H1 (cell line): Measurements from ENCODE around the gene CHD3. TPM values are rescaled to one million over a fixed set of nuclear protein-coding genes. Genes with fewer than 3 reads are reported as not detected.

Source experiments
- CTCF ChIA-PET: fragments of 300-600 bp; sonication (Branson Sonifier 250); formaldehyde crosslinking; loops from one replicate; lab custom pipeline; 2021; ENCODE audit not compliant: partially characterized antibody; lab: Charles Lee
- POLR2A ChIA-PET: fragments of 300-600 bp; sonication (Branson Sonifier 250); formaldehyde crosslinking; loops from one replicate; lab custom pipeline; 2021; ENCODE audit warnings: inconsistent platforms; ENCODE audit not compliant: partially characterized antibody; lab: Charles Lee
- DNase-seq, 2 experiments: peaks; one replicate each; pipeline versions ENCODE4 v3.0.0 to v3.0.0-alpha.2; 2010 to 2022; ENCODE audit warnings: low spot score in 2 of 2, low read depth in 1 of 2, mixed read lengths in 1 of 2
- FAIRE-seq: peaks from 2 replicates; lab custom pipeline; 2011; peaks lifted over from hg19 to GRCh38; lab: Jason Lieb, UNC
- H2AFZ ChIP-seq: 2 replicates; pipeline ENCODE4 v1.8.1; 2012; ENCODE audit warnings: low read length, inconsistent platforms
- H2AK5ac ChIP-seq: 2 replicates; pipeline ENCODE4 v1.6.1; 2013; ENCODE audit warnings: low read depth, low read length
- H2BK120ac ChIP-seq: replicated peaks from 2 replicates; pipeline ENCODE3; 2013; ENCODE audit warnings: low read depth, low read length, inconsistent platforms
- H2BK12ac ChIP-seq: 2 replicates; pipeline ENCODE4 v1.6.1; 2013; ENCODE audit warnings: low read depth, low read length
- H2BK15ac ChIP-seq: 2 replicates; pipeline ENCODE4 v1.6.1; 2013; ENCODE audit warnings: low read length
- H2BK20ac ChIP-seq: 2 replicates; pipeline ENCODE4 v1.6.1; 2013; ENCODE audit warnings: low read length
- H2BK5ac ChIP-seq: 2 replicates; pipeline ENCODE4 v1.6.1; 2013; ENCODE audit warnings: low read depth, low read length
- H3K14ac ChIP-seq: 2 replicates; pipeline ENCODE4 v1.6.1; 2013; ENCODE audit warnings: inconsistent platforms; ENCODE audit not compliant: insufficient read length
- H3K18ac ChIP-seq: 2 replicates; pipeline ENCODE4 v1.6.1; 2013; ENCODE audit warnings: low read length; ENCODE audit errors: extremely low read depth
- H3K23ac ChIP-seq: 2 replicates; pipeline ENCODE4 v1.6.1; 2013; ENCODE audit warnings: inconsistent platforms; ENCODE audit not compliant: insufficient read length
- H3K23me2 ChIP-seq: 2 replicates; pipeline ENCODE4 v1.6.1; 2013; ENCODE audit warnings: low read depth, low read length
- H3K27ac ChIP-seq: 2 replicates; pipeline ENCODE4 v1.6.1; 2011; ENCODE audit warnings: low read depth, low read length, inconsistent platforms
- H3K27me3 ChIP-seq, 4 experiments: replicated peaks in 1 of 4; 1 replicate in 1 of 4; 2 replicates in 3 of 4; pipeline versions ENCODE4 v1.6.1 to v1.8.1; 2011 to 2013; ENCODE audit warnings: low read length in 3 of 4, mild to moderate bottlenecking in 3 of 4, inconsistent platforms in 2 of 4, mixed read lengths in 2 of 4, moderate library complexity in 1 of 4; ENCODE audit not compliant: control insufficient read depth in 3 of 4, insufficient read depth in 3 of 4; ENCODE audit errors: extremely low read depth in 1 of 4
- H3K36me3 ChIP-seq, 4 experiments: 2 replicates each; pipeline versions ENCODE4 v1.6.1 to v1.8.1; 2011 to 2013; ENCODE audit warnings: mild to moderate bottlenecking in 4 of 4, low read length in 3 of 4, moderate library complexity in 2 of 4, control low read depth in 1 of 4, inconsistent platforms in 1 of 4; ENCODE audit not compliant: insufficient read depth in 4 of 4, control insufficient read depth in 2 of 4
- H3K4ac ChIP-seq: replicated peaks from 2 replicates; pipeline ENCODE3; 2013; ENCODE audit warnings: low read length, low read depth, mixed read lengths, inconsistent platforms; ENCODE audit not compliant: insufficient read length
- H3K4me1 ChIP-seq, 4 experiments: replicated peaks in 1 of 4; 1 replicate in 1 of 4; 2 replicates in 3 of 4; pipeline versions ENCODE4 v1.6.1 to v1.8.1; 2011 to 2013; ENCODE audit warnings: low read length in 3 of 4, inconsistent platforms in 2 of 4, mixed read lengths in 1 of 4; ENCODE audit not compliant: insufficient read depth in 4 of 4, control insufficient read depth in 3 of 4
- H3K4me2 ChIP-seq, 2 experiments: 2 replicates each; pipeline versions ENCODE4 v1.6.1 to v1.8.1; 2011 to 2013; ENCODE audit warnings: low read depth in 2 of 2, low read length in 2 of 2, control low read depth in 1 of 2, inconsistent platforms in 1 of 2, mild to moderate bottlenecking in 1 of 2; ENCODE audit not compliant: insufficient read depth in 1 of 2
- H3K4me3 ChIP-seq, 4 experiments: fragments of 200-600, 300-600 bp in 1 of 4; sonication (generic), shearing (Covaris generic), sonication (Bioruptor Twin) in 1 of 4; 2 replicates each; pipeline versions ENCODE4 v1.5.1 to v1.8.1; 2011 to 2016; ENCODE audit warnings: low read length in 4 of 4, low read depth in 3 of 4, control low read depth in 2 of 4, inconsistent platforms in 2 of 4, mild to moderate bottlenecking in 2 of 4, mixed read lengths in 1 of 4, moderate library complexity in 1 of 4; ENCODE audit not compliant: insufficient read depth in 2 of 4; ENCODE audit errors: extremely low read depth in 1 of 4
- H3K56ac ChIP-seq: replicated peaks from 2 replicates; pipeline ENCODE3; 2013; ENCODE audit warnings: low read depth, mild to moderate bottlenecking, mixed read lengths, low read length, inconsistent platforms; ENCODE audit not compliant: insufficient read length
- H3K79me1 ChIP-seq: 2 replicates; pipeline ENCODE4 v1.6.1; 2013; ENCODE audit warnings: low read depth, low read length, control low read depth
- H3K79me2 ChIP-seq, 2 experiments: 2 replicates each; pipeline versions ENCODE4 v1.6.1 to v1.8.1; 2012 to 2013; ENCODE audit warnings: low read length in 2 of 2, mild to moderate bottlenecking in 2 of 2, inconsistent platforms in 1 of 2; ENCODE audit not compliant: insufficient read depth in 2 of 2, control insufficient read depth in 1 of 2
- H3K9ac ChIP-seq, 4 experiments: replicated peaks in 1 of 4; 1 replicate in 1 of 4; 2 replicates in 3 of 4; pipeline versions ENCODE4 v1.6.1 to v1.8.1; 2011 to 2013; ENCODE audit warnings: low read depth in 3 of 4, low read length in 3 of 4, control low read depth in 2 of 4, mild to moderate bottlenecking in 2 of 4, moderate library complexity in 2 of 4, inconsistent platforms in 1 of 4; ENCODE audit errors: extremely low read depth in 1 of 4
- H3K9me3 ChIP-seq, 2 experiments: 2 replicates each; pipeline versions ENCODE4 v1.6.1 to v1.8.1; 2012 to 2013; ENCODE audit warnings: mild to moderate bottlenecking in 2 of 2, moderate library complexity in 2 of 2, control low read depth in 1 of 2, inconsistent platforms in 1 of 2, low read depth in 1 of 2, low read length in 1 of 2, mixed read lengths in 1 of 2; ENCODE audit not compliant: insufficient read depth in 2 of 2
- H4K20me1 ChIP-seq, 2 experiments: replicated peaks in 1 of 2; 2 replicates each; pipeline versions ENCODE3 to v1.8.1; 2011 to 2013; ENCODE audit warnings: inconsistent platforms in 2 of 2, low read length in 2 of 2, mild to moderate bottlenecking in 1 of 2; ENCODE audit not compliant: insufficient read depth in 2 of 2, control insufficient read depth in 1 of 2
- H4K5ac ChIP-seq: 2 replicates; pipeline ENCODE4 v1.6.1; 2013; ENCODE audit warnings: low read length, low read depth, mixed read lengths, inconsistent platforms; ENCODE audit not compliant: insufficient read length
- H4K8ac ChIP-seq: 2 replicates; pipeline ENCODE4 v1.8.0; 2013; ENCODE audit warnings: mild to moderate bottlenecking, moderate library complexity, low read length, inconsistent platforms; ENCODE audit not compliant: insufficient read depth; ENCODE audit errors: extremely low read depth
- H4K91ac ChIP-seq: replicated peaks from 2 replicates; pipeline ENCODE3; 2013; ENCODE audit warnings: low read length, mixed read lengths, inconsistent platforms; ENCODE audit not compliant: insufficient read length
- WGBS, 2 experiments: shearing (Covaris generic) in 1 of 2; methylation state at CpG; one replicate each; pipeline versions ENCODE4 v1.1.6 to v1.1.7; 2013 to 2015; ENCODE audit warnings: low lambda C conversion rate in 2 of 2, mixed read lengths in 2 of 2, inconsistent platforms in 1 of 2, low coverage in 1 of 2, missing lambda C conversion rate in 1 of 2; ENCODE audit not compliant: insufficient replicate concordance in 2 of 2, insufficient coverage in 1 of 2, insufficient read length in 1 of 2; ENCODE audit errors: extremely low coverage in 1 of 2, missing lambda C conversion rate in 1 of 2; 5-methylcytosine and 5-hydroxymethylcytosine counted together
- polyA plus RNA-seq, 7 experiments: library from polyadenylated mRNA; depleted of rRNA in 3 of 7; stranded (reverse) in 5 of 7; unstranded in 2 of 7; fragments of >200 nt in 5 of 7; fragments of 200-250 nt in 2 of 7; gene quantifications; 1 replicate in 5 of 7; 2 replicates in 1 of 7; 4 replicates in 1 of 7; pipeline versions ENCODE4 v1.2.1 to v1.2.3, GENCODE V29; 2011 to 2013; ENCODE audit warnings: missing spikeins in 2 of 7, mixed read lengths in 2 of 7
- total RNA-seq: library from RNA; stranded (reverse); fragmentation: NEBNext Ultra II Directional; extraction: Animal tissue kit (Norgen Biotek cat#: 25700); gene quantifications from 2 replicates; pipeline ENCODE4 v1.2.1, GENCODE V29; 2021
- TF ChIP-seq, protein P1 (sequence below): IDR thresholded peaks from 2 replicates; pipeline ENCODE4 v1.6.1; 2011; ENCODE audit warnings: low read length, improper control_type of control experiment

Gene CHD3
- total and polyA plus RNA-seq, 2 of the 8 experiments (the other 6 are each of a cell fraction or from before 2014, with no cell fraction given), result 12.3 to 12.9 TPM

DNA sequence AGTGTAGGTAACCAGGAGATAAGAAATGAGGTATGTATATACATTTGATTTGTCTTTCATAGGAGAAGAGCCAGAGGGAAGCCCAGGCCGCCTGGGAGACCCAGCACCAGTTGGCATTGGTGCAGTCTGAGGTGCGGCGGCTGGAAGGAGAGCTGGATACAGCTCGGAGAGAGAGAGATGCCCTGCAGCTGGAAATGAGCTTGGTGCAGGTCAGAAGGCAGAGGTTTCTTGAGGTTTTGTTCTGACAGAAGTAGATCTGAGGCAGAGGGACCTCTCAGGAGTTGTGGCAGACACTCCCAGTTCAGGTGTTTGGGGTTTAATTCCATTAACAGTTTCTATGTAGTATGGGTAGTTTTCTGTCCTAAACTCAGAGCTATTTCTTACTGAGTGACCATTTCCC, 51.4 kb downstream of the CHD3 start:
- no peak overlapping the region for H3K56ac ChIP-seq
- H4K8ac ChIP-seq, result no peak overlapping the region
- no peak overlapping the region for H4K91ac ChIP-seq
- no peaks in the 10 kb centered on the region for H3K79me1 ChIP-seq
- 82% methylated on average over 4 of the region's 4 CpGs; no CpG with 5 or more reads in 1 of the 2 experiments for WGBS, 2 experiments
- H3K36me3 ChIP-seq, result peaks cover 6 to 55% (median 29%) of the 10 kb centered on the region in 4 experiments; a peak in 7 of 8 replicates
- no peak overlapping the region for H3K4me2 ChIP-seq
- CTCF ChIA-PET, result interaction anchor here (0.7 to 2.6 kb wide), 10 partner anchors 27 to 121 kb away, joined by 3 to 7 read pairs (median 4); no protein-coding TSS in a partner anchor
- no peak overlapping the region for H2AK5ac ChIP-seq
- no peak overlapping the region for H3K9ac ChIP-seq
- TF ChIP-seq, protein P1, sequence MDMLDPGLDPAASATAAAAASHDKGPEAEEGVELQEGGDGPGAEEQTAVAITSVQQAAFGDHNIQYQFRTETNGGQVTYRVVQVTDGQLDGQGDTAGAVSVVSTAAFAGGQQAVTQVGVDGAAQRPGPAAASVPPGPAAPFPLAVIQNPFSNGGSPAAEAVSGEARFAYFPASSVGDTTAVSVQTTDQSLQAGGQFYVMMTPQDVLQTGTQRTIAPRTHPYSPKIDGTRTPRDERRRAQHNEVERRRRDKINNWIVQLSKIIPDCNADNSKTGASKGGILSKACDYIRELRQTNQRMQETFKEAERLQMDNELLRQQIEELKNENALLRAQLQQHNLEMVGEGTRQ, result no peak
- H3K27me3 ChIP-seq, result no peaks in the 10 kb centered on the region
- H3K23me2 ChIP-seq, result no peaks in the 10 kb centered on the region
- no peak overlapping the region for H3K4me3 ChIP-seq
- H3K9me3 ChIP-seq, result no peaks in the 10 kb centered on the region
- H4K5ac ChIP-seq, result no peak overlapping the region
- no peak overlapping the region for H3K14ac ChIP-seq
- H2BK120ac ChIP-seq, result no peak overlapping the region
- H2BK5ac ChIP-seq, result no peak overlapping the region
- H2BK20ac ChIP-seq, result no peak overlapping the region
- H3K27ac ChIP-seq, result no peak overlapping the region
- no peaks in the 10 kb centered on the region for H3K4me1 ChIP-seq
- no peak overlapping the region for H2AFZ ChIP-seq
- H3K79me2 ChIP-seq, result no peaks in the 10 kb centered on the region
- POLR2A ChIA-PET, result no interaction called here
- no peak overlapping the region for H2BK15ac ChIP-seq
- peaks cover 2 to 4% of the 10 kb centered on the region in 2 experiments for H4K20me1 ChIP-seq
- no peak overlapping the region for H3K4ac ChIP-seq
- DNase-seq (no peak), FAIRE-seq (no peak)
- H3K23ac ChIP-seq, result no peak overlapping the region
- H3K18ac ChIP-seq, result no peak overlapping the region
- H2BK12ac ChIP-seq, result no peak overlapping the region
